T-helper 9 cell (primary cell): ENCODE data around the gene PIGQ.

Source experiments
- DNase-seq: peaks from one replicate; pipeline ENCODE4 v3.0.0-alpha.2; 2020
- total RNA-seq, 2 donors: gene quantifications; one replicate each; lab custom pipeline; 2026; lab: John Stamatoyannopoulos, UW

The PIGQ gene
- 18.3 to 29.8 reads per million in 2 donors for total RNA-seq

DNA sequence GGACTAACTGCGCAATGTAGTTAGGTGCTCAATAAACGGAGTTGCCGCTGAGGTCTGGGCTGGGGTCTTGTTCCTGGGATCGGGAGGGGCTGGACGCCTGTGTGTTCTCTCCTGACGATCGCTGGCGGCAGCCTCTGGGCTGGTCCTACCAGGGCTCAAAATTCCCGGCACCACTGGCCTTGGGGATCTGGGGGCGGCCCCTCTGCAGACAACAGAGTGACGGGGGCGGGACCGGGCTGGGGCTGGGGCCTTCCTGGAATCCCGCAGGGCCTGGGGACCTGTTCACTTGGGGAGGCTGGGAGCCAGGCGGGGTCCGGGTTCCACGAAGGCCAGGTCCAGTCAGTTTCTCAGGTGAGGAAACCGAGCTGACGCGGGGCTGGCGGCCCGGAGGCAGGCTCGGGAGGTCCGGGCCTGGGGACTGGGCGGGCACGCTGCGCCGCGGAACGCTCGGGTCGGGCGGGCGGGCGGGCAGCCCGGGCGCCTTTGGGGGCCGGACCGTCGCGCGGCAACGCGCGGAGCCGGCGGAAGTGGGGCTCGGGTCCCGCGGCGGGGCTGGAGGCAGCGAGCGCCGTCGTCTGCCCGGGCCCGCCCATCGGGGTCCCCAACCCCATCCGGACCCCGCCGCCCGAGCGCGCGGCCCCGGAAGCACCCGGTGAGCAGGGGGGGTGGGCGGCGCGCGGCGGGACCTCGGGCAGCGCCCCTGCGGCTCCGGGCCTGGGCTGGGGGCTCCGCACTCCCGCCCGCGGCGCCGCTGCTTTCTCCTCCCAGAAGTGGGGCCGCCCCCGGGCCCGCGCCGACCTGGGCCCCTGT lies at the start of gene PIGQ:
PIGQ (plus strand) TSS at position 524 of the 810 bp plus-strand sequence. CDS start 4,107 bp downstream, outside the sequence.
- DNase-seq = peak; percentile 55

DNA sequence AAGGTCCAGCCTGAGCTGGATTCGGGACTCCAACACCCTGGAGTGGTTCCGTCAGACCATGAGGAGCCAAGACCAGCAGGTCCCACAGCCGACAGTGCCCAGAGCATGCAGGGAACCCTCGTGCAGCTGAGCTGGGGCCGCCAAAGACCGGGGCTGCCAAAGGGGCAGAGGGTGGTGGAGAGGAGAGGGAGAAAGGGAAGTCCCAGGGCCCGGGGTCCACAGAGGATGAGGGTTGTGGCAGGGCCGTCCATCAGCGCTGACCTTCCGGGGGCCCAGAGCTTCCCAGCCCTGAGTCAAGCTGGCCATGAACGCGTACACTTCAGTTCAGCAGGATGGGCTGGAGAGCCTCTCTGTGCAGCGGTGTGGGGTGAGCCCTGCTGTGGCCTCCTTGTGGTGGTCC lies 48.9 kb upstream of the PIGQ start:
- no peak for DNase-seq

DNA sequence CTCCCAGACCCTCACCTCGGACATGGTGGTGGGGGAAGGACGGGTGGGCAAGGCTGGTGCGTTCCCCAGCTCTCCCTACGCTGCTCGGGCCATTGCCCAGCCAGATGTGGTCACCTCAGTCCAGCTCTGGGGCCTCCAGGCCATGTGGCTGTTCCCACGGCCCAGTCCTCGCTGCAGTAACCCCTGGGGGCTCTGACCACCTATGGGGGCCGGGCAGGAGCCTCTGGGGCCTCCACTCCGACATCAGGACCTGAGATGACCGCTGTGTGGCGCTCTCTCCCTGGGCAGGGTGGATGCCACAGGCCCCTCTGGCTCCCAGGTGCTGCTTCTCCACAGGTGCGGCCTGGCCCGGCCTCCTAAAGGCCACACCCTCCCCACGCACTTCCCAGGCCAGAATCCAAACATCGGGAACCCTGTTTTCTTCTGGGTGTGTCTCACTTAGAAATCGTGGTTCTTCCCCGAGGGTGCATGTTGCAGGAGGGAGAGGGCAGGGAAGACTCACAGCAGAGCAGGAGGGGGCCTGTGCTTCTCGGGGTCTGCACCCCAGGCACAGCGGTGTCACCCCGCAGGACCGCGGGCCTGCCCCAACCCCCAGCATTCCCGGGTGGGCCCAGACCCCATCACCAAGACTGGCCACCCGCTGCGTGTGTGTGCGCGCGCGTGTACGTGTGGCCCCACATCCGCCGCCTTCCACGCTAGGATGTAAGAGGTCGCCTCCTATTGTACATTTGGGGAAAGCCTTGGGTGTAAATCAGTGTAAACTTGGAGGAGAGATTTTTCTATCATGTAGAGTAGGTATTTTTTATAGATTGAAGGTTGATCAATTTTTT lies 48.2 kb upstream of the PIGQ start:
- no peak for DNase-seq

DNA sequence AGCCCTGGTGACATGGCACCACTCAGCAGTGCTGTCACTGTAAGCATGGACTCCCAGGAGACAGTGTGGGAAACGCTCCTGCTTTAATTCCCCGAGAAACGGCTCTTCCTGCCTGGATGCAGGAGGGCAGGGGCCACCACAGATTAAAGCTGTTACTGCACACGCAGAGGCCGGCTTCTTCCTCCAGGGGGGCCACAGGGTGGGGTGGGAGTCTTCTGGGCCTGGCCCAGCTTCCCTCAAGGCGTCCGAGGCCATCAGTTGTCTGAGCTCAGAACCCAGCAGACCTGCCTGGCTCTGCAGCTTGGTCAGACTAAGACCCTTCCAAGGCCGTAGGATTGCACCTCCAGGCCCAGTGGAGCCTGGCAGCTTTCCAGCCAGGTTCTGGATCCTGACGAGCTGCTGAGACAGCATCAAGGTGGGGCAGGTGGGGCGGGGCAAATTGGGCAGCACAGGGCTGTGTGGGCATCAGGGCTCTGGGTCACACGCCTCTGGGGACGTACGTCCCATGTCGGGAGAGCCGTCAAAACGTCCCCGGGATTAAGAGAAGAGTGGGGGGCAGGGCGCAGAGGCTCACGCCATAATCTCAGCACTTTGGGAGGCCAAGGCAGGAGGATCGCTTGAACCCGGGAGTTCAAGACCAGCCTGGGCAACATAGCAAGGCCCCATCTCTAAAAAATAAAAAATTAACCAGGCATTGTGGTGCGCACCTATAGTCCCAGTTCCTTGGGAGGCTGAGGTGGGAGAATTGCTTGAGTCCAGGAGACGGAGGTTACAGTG lies 47.3 kb upstream of the PIGQ start:
- DNase-seq = no peak

DNA sequence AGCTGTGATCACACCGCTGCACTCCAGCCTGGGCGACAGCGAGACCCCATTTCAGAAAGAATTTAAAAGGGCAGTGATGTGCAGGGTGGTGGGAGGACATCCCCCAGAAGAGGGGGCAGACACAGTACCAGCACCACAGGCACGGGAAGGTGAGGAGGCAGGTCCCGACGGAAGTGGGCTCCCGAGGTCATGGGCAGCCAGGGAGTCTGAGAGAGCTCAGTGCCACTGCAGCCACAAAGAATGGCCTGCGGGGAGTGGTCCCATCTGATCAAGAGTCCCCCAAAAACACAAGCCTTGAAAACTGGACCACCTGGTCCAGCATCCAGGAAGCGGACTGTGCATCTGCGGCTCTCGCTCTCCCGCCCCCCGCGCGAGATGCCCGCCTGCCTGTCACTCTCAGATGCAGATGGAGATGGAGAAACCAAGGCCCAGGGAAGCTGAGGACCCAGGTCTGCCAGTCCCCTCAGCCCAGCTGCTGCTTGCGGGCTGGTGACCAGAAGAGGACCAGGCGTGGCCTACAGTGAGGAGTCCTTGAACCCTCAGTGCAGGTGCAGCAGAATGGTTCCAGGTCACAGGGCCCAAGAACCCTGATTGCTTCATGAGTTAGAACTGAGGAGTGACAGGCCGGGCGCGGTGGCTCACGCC lies 46.5 kb upstream of the PIGQ start:
- DNase-seq = no peak

DNA sequence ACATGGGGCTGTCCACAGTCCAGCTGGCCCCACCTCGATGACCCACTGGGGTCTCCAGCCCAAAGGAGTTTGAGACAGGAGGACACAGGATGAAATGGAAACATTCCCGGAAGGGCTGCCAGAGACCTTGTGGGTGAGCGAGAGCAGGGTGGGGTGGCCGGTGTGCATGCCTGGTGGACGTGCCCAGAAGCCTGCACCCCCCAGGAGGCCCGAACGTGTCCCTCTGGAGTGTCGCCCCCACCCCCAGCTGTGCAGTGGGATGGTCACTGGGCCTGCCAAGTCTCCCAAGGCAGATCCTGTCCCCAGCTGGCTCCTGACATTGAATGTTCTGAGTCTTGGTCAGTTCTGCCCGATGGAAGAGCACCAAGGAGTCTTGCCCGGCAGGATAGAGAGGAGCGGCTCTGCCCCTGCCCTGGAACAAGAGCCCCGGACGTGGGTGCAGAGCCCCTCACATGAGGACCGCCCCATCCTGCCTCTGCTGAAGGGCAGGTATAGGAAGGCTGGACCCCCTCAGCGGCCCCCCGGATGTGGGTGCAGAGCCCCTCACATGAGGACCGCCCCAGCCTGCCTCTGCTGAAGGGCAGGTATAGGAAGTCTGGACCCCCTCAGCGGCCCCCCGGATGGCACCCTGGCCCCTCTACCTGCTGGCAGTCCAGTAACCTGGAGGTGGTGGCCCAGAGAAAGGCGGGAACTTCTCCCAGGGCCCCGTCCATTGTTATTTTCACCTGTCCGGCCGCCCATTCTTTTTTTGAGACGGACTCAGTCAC lies 45.3 kb upstream of the PIGQ start:
- no peak for DNase-seq

DNA sequence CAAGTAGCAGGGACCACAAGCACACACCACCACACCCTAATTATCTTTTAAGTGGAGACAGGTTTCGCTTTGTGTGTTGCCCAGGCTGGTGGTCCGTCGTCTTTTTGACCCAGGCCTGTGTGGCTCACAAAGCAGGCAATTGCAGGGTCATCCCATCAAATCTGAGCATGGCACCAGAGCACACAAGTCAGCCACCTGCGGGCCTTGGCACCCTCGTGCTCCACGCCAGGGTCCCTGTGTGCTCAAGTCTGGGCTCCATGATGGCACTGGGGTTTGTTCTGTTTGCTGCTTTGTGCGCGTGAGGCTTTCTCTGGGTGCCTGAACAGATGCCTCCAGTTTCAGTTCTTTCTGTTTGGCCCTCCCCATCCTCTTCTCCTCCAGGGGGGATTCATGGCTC lies 44.6 kb upstream of the PIGQ start:
- no peak for DNase-seq

DNA sequence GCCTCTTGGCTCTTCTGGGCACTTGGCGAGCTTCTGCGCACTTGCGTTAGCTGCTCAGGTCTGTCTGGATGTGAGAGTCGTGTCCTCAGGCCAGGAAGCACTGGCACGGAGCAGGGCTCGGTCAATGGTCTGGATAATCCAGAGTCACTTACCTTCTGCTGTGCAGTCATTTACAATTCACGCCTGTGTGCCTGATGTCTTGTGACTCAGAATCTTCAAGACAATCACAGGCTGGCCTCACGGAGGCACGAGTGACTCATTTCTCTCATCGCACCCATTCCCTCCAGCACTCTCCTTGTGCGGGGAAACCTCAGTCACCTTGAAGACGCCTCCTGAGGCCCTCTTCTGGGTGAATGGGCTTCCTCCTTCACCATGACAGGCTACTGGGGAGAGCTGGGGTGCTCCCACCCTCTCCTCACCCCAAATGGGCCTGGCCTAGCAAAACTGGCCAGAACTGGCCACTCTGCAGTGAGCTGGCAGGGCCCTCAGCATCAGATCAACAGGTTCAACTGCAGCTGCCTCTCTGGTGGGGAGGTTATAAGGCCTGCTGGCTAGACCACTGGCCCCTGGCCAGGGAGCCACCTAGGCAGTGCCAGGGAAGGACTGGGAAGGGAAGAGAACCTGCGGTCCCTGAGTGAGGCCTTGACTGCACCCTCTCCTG lies 44.1 kb upstream of the PIGQ start:
- peak; percentile 14 for DNase-seq

DNA sequence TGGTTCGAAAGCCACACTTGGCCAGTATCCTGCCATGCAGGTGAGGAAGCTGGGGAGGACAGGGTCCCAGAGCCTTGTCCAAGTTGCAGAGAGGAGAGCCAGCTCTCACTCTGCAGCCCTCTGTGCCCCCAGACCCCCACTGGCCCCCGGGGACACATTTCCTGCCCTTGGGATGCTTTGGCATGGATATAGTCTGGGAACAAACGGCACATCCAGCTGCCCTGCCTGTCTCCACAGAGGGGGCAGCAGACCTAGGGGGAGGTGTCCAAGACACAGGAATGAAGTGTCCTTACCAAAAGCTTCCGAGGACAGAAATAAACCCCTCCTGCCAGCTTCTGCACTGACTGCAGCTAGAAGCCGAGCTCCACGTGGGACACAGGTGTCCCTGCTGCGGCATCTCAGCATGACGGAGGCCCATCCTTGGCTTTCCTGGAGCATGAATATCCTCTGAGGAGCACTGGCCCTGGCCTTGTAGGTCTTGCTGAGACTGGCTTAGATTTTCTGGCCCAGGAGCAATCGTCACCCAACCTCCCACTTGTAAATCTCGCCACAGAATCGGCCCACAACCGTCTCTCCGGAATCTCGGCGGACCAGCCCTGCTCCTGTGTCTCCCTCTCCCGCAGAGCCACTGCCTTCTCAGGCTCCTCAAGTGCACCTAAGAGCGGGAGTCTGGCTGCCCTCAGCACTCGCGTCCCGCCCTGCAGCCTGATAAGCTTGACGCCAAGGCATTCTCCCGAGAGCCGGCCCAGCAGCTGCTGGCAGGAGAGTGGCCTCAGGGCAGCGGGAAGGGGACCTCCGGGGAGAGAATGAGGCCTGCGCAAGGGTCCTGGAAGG lies 43.4 kb upstream of the PIGQ start:
- DNase-seq = no peak

DNA sequence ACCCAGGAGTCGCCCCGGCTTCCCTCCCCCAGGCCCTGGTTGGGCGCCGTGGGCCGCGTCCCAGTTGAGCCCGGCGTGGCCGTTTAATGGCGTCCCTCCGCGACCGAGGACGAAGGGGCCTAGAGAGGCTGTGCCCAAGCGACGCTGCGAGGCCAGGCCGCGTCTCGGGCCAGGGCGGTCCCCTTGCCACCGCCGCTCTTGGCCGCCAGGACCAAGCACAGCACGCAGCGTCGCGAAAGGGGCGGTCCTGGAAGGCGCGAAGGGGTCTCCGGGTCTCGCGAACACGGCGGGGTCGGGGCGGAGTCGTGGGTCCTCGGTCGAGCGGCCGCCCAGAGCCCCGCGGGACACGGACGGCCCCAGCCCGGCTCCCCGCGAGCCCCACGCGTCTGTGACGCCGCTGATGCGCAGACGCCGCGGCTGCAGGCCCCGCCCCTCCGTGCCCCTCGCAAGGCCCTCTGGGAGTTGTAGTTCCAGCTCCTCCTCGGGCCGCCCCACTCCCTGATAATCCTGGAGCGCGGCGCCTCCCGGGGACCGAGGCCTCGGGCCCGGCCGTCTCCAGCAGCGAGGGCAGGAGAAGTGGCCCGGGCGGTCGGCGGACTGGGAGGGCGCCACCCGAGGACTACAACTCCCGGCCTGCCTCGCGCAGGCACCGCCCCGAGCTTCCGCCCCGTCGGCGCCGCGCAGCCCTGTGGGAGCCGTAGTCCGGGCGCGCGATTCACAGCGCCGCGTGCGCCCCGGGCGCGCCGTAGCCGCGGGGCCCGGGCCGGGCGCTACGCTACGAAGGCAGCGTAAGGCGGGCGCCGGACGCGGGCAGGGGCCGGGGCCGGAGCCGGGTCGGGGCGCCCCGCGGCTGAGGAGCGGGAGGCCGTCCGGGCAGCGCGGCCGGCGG lies 42.5 kb upstream of the PIGQ start, which contains the start of gene CAPN15:
CAPN15 (plus strand) TSS at position 698 of the 889 bp plus-strand sequence. CDS start 19,127 bp downstream, outside the sequence.
- peak; percentile 76 for DNase-seq

DNA sequence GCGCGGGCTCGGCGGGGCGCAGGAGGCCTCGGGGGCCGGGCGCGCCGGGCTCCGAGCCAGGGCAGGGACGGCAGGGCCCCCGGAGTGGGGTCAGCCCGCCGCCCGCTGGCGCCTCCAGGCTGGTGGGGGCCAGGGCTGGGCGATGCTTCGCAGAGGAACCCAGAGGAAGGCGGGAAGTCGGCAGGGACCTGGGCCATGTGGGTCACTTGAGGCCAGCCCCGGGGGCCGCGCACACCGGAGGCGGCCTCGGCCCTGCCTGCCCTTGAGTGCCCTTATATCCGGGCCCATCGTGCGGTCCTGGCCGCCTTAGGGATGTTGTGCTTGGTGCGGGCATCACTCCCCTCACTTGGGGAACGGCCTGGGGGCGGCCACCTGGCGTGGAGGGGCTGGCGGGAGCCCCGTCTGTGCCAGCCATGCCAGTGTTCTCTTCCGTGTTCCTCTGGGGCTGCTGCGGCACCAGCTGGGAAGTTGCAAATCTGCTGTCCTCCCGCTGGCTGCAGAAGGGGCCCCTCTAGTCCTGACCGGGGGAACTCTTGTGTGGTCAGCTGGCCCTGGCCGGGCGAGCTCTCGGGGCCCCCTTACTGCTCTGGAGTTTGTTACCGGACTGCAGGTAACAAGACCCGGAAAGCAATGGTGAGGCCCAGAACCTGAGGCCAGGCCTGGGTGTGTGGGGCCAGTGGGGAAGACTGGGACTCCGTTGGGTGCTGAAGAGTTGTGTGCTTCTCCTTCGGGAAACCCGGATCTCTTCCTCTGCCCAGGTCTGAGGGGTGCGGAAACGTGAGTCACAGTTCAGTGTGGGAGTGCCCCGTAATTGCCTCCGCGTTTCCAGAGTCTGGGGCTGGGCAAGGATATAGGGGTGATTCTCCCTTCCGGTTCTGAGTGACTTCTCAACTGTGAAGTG lies 41.4 kb upstream of the PIGQ start:
- peak; percentile 18 for DNase-seq

DNA sequence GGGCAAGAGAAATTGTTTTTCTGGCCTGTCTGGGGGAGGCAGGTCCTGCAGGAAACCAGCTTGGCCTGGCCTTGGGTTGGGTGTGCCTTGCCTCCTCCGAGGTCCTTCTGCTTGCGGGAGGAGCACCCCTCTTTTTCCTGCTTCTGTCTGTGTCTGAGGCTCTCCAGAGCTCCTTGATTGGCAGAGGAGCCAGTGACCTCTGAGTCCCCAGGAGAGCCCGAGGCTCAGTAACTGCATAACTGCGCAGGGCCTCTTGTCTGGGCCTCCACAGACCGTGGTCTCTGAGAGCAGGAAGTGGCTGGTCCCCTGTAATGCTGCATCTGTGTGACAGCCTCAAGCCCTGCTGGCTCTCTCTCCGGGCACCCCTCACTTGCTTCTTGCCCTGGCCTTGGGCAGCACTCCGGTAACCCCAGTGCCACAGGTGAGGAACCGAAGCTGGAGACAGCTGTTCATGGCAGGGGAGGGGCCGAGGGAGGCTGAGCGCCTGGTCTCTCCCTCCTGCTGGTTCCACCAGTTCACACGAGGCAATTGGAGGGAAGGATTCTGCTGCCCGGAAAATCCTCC lies 40.7 kb upstream of the PIGQ start:
- no peak for DNase-seq

DNA sequence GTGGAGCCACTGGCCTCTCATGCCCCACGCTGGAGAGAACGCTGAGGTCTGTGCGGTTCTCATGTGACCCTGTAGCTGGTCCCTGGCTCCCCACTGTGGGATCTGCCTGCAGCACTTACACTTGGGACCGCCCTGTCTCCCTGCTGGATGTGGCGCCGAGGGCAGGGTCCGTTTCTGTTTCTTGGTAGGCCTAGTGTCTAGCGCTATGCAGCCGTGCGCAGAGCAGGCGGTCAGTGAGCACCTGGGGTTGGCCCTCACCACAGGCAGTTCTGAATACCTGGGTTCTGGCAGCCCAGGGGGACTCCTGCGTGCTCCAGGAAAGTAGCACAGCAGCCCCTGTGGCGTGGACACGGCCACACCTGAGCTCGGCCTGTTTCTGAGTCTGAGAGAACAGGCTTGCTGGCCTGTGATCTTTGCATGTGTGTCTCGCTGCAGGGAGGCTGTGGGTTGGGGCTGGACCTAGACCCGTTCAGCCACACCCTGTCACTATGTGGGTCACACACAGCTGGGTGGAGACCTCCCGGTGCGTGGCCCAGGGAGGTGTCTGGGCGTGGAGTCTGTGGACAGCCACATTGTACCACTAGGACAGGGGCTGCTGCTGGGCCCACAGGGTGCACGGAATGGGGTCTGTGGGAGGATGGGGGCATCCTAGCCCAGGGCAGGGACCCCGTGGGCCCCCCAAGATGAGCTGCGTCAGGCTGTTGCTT lies 39.5 kb upstream of the PIGQ start:
- DNase-seq = no peak

DNA sequence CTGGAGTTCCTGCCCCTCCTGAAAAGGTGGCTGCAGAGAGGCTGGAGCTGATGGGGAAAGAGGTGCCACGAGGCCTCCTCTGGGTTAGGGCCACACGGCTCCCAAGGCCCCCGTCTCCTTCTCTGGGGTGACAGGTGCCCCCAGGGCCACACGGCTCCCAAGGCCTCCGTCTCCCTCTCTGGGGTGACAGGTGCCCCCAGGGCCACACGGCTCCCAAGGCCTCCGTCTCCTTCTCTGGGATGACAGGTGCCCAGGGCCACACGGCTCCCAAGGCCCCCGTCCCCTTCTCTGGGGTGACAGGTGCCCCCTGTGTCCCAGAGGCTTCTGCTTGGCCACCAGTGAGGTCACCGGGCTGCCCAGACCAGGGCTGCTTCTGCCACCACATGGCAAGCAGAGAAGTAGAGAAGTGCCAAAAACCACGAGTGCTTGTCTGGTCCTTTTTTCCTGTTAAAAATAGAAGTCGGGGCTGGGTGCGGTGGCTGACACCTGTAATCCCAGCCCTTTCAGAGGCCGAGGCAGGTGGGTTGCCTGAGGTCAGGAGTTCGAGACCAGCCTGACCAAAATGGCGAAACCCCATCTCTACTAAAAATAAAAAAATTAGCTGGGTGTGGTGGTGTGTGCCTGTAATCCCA lies 38.2 kb upstream of the PIGQ start:
- no peak for DNase-seq

DNA sequence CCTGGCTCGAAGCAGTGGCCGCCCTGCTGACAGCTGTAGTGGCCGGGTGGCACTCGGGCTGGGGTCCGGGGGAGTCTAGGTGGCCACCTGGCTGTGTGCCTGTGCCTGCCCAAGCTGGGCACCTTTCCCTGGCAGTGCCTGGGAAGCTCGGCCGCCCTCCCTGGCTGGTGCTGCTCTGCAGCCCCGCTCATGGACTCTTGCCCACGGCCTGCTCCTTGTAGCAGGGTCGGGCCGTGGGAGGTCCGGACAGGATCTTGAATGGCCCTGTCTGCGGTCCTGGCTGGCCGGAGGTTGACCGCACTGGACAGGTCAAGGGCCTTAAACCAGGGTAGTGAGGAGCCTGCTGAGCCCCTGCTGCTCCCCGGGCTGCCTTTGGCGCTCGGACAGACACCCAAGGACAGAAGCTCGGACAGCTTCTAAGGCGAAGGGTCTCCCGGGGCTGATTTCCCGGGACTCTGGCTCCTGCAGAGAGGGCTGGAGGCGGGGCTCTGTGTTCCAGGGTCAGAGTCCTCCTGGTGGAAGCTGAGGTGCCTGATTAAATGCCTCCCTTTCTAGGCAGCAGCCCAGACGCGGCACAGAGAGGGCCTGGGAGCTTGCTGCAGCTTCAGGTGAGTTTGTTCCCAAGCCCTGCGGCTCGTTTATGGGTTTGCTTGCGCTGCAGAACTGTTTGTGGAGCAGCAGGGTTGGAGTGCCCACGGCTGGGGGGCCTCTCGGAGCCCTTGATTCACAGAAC lies 36.2 kb upstream of the PIGQ start:
- no peak for DNase-seq

DNA sequence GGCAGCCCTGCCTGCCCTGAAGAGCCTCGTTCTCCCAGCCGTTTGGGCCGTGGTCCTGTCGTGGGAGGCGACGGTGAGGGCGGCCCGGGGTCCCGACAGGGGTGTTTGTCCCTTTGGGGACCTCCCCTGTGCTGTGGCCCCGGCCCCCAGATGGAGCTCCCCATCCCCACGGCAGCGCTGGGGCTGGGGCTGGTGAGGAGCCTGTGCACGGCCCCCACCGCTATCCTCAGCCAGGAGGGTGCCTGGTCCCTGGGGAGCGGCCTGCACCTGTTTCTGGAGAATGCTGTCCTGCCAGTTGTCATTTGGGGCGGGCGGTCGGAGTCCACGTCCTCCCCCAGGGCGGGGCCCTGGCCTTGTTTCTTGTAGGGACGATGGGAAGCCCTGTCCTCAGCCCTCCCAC lies 35.6 kb upstream of the PIGQ start:
- no peak for DNase-seq
